ENCODE results near the gene SH3BP1.

The SH3BP1 gene

DNA sequence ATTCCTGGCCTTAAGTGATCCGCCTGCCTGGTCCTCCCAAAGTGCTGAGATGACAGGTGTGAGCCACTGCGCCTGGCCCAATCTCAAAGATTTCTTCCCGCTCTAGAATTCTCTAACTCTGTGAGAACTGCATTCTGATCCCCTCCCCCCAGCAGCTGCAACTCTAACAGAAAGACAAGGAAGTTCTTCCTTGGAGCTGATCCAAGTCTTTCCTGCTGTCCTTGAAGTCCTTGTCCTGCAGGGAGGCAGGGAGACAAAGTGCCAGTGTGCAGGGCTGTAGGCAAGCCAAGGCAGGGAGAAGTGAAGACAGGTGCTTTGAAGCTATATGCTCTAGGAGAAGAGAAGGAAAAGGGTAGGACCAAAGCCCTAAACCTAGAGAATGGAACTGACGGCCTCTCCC, 40.3 kb upstream of the SH3BP1 start:
- TF ChIP-seq FOXM1 (IDR thresholded peaks at IDR 0.05; ENCODE audit: borderline replicate concordance, low read depth) (no peak), EGR1 (IDR thresholded peaks at IDR 0.05) (no peak), TEAD4 (IDR thresholded peaks at IDR 0.05) (no peak), ZBTB7A (IDR thresholded peaks at IDR 0.05; ENCODE audit: low read depth) (no peak), RAD21 (IDR thresholded peaks at IDR 0.05; ENCODE audit: low read depth) (no peak), CEBPB (IDR thresholded peaks at IDR 0.05) (no peak), YY1 (IDR thresholded peaks at IDR 0.05; ENCODE audit: low read depth) (no peak)

DNA sequence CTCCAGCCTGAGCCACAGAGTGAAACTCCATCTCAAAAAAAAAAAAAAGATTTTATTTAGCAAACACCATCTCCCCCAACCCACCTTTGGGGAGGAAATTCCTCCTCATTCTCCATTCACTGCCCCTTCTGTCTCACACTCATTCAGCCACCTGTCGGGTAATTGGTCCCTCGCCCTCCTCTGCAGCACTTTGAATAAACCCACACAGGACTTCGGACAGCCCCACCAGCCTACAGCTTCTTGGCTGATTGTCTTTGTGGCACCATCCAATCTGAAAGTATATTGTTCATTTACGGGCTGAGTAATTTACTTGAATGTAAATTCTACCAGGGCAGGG, 38.3 kb upstream of the SH3BP1 start:
- no peak for TF ChIP-seq TAF1 (IDR thresholded peaks at IDR 0.05; ENCODE audit: low read depth)

DNA sequence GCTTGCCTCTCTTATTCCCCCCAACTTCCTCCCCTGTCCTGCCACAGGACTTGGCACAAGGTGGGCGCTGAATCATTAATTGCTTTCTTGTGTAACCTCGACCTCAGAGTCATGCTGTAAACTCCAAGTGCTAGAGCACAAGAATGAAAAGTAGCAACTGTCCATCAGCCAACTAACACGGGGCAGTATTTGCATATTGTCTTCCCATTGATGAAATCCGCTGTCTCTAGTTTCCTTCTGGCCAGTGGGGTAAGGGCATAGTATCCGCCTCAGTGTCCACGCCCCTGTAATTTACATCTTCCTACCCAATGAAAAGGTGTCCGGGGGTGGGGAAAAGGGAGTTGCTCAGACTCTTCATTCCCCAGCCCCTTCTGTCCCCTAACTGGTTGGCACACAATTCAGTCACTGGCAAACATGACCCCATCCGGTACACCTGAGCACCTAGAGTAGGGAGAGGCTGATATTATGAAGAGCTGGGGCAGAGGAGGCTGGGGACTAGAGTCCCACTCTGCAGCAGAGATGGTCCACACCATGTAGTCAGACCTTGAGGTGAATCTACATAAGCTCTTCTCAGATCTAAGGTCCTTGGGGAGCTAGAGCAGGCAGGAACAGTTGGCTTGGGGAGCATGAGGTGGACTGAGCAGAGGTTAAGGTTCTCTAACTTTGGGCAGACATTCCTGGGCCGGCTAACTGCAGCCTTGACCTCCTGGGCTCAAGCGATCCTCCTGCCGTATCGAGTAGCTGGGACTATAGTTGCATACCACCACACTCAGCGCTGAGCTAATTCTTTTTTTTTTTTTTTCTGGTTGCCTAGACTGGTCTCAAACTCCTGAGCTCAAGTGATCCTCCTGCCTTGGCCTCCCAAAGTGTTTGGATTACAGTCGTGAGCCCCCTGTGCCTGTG, 37.7 kb upstream of the SH3BP1 start:
- TF ChIP-seq YY1 (IDR thresholded peaks at IDR 0.05; ENCODE audit: low read depth), result peak; percentile 35; the same call in 1 of the 2 replicates
- peak; percentile 63; the same call in 1 of the 2 replicates for TF ChIP-seq CEBPB (IDR thresholded peaks at IDR 0.05)
- TF ChIP-seq TCF12 (IDR thresholded peaks at IDR 0.05; ENCODE audit: low read depth), result no peak
- TF ChIP-seq, protein P1, sequence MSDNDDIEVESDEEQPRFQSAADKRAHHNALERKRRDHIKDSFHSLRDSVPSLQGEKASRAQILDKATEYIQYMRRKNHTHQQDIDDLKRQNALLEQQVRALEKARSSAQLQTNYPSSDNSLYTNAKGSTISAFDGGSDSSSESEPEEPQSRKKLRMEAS (IDR thresholded peaks at IDR 0.05), result no peak; the same call in 1 of the 2 replicates
- TF ChIP-seq EGR1 (IDR thresholded peaks at IDR 0.05), result no peak
- TF ChIP-seq FOXM1 (IDR thresholded peaks at IDR 0.05; ENCODE audit: borderline replicate concordance, low read depth), result no peak
- TF ChIP-seq TAF1 (IDR thresholded peaks at IDR 0.05; ENCODE audit: low read depth), result peak; percentile 55; the same call in 1 of the 2 replicates
- TF ChIP-seq NFIC (IDR thresholded peaks at IDR 0.05), result peak; percentile 45; the same call in 1 of the 2 replicates
- TF ChIP-seq RAD21 (IDR thresholded peaks at IDR 0.05; ENCODE audit: low read depth), result no peak
- TF ChIP-seq, protein P2, sequence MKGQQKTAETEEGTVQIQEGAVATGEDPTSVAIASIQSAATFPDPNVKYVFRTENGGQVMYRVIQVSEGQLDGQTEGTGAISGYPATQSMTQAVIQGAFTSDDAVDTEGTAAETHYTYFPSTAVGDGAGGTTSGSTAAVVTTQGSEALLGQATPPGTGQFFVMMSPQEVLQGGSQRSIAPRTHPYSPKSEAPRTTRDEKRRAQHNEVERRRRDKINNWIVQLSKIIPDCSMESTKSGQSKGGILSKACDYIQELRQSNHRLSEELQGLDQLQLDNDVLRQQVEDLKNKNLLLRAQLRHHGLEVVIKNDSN (IDR thresholded peaks at IDR 0.05), result no peak
- TF ChIP-seq ZBTB7A (IDR thresholded peaks at IDR 0.05; ENCODE audit: low read depth), result 0 out of 2 replicates have a peak, but pooled peaks have one; percentile 16

DNA sequence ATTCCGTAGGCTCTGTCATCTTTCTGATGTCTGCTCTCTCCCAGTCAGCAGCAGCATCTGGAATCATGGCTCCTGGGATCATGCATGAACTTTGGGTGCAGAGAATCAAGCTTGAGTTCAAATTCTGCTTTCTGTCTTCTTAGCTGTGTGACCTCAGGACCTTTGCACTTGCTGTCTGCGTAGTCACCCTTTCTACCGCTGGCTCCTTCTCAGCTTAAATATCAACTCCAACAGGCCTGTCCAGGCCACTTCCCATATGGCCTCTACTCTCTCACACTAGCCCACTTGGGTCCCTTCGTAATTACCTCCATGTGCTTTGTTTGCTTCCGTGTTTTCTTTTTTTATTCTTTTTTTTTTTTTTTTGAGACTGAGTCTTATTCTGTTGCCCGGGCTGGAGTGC, 35.4 kb upstream of the SH3BP1 start:
- TF ChIP-seq EP300 (IDR thresholded peaks at IDR 0.05; ENCODE audit: borderline replicate concordance) (no peak), CEBPB (IDR thresholded peaks at IDR 0.05) (no peak), RAD21 (IDR thresholded peaks at IDR 0.05; ENCODE audit: low read depth) (no peak), TCF12 (IDR thresholded peaks at IDR 0.05; ENCODE audit: low read depth) (no peak)
- TF ChIP-seq, protein P3, sequence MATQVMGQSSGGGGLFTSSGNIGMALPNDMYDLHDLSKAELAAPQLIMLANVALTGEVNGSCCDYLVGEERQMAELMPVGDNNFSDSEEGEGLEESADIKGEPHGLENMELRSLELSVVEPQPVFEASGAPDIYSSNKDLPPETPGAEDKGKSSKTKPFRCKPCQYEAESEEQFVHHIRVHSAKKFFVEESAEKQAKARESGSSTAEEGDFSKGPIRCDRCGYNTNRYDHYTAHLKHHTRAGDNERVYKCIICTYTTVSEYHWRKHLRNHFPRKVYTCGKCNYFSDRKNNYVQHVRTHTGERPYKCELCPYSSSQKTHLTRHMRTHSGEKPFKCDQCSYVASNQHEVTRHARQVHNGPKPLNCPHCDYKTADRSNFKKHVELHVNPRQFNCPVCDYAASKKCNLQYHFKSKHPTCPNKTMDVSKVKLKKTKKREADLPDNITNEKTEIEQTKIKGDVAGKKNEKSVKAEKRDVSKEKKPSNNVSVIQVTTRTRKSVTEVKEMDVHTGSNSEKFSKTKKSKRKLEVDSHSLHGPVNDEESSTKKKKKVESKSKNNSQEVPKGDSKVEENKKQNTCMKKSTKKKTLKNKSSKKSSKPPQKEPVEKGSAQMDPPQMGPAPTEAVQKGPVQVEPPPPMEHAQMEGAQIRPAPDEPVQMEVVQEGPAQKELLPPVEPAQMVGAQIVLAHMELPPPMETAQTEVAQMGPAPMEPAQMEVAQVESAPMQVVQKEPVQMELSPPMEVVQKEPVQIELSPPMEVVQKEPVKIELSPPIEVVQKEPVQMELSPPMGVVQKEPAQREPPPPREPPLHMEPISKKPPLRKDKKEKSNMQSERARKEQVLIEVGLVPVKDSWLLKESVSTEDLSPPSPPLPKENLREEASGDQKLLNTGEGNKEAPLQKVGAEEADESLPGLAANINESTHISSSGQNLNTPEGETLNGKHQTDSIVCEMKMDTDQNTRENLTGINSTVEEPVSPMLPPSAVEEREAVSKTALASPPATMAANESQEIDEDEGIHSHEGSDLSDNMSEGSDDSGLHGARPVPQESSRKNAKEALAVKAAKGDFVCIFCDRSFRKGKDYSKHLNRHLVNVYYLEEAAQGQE (IDR thresholded peaks at IDR 0.05; ENCODE audit: low read depth), result no peak
- TF ChIP-seq, protein P1 (IDR thresholded peaks at IDR 0.05), result no peak

DNA sequence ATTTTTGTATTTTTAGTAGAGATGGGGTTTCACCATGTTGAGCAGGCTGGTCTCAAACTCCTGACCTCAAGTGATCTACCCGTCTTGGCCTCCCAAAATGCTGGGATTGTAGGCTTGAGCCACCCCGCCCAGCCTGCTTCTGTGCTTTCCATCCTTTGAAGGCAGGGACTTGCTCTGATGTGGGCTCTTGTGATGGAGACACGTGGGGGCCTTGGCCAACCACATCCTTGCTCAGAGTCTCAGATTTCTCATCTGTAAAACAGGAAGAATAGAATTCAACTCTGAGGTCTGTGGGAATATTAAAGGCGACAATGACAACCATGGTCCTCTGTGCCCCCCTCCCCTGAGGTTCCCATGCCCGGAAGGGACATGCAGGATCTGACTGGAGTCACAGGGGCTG, 34.6 kb upstream of the SH3BP1 start:
- no peak for TF ChIP-seq EP300 (IDR thresholded peaks at IDR 0.05; ENCODE audit: borderline replicate concordance)
- TF ChIP-seq, protein P1 (IDR thresholded peaks at IDR 0.05), result no peak
- no peak for TF ChIP-seq CEBPB (IDR thresholded peaks at IDR 0.05)

DNA sequence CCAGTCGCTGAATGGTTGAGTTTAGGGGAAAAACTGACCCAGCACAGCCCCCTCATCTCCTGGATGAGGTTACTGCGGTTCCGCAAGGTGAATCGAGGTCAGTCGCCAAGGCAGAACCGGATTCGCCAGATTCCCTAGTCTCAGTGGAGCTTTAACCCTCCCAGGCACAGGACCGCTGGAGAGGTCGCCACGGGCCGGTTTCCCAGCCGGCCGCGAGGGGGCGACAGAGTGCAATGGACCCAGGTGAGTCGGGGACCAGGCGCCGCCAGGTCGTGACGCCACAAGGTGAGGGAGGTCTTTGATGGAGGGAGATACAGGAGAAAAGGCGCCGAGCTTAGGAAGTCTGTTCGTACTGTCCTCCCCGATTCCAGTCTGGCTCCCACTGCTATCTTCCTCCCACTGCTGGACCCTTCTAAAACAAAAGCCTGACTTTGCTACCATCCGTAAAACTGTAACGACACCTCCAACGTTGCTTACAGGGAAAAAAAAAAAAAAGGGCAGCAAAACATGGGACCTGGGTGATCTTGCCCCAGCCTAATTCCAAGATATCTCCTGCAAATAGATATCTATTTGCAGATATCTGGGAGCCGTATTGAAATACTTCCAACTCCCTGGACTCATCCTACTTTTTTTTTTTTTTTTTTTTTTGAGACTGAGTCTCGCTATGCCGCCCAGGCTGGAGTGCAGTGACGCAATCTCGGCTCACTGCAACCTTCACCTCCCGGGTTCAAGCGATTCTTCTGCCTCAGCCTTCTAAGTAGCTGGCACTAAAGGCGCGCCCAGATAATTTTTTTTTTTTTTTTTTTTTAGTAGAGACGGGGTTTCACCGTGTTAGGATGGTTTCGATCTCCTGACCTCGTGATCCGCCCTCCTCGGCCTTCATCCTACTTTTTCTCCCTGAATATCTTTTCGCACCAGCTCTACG, 32.2 kb upstream of the SH3BP1 start:
- TF ChIP-seq TCF12 (IDR thresholded peaks at IDR 0.05; ENCODE audit: low read depth), result peak; percentile 85
- TF ChIP-seq, protein P2 (IDR thresholded peaks at IDR 0.05), result 0 out of 2 replicates have a peak, but pooled peaks have one; percentile 5
- peak; percentile 78 for TF ChIP-seq YY1 (IDR thresholded peaks at IDR 0.05; ENCODE audit: low read depth)
- no peak for TF ChIP-seq ZBTB7A (IDR thresholded peaks at IDR 0.05; ENCODE audit: low read depth)
- peak; percentile 71 for TF ChIP-seq RAD21 (IDR thresholded peaks at IDR 0.05; ENCODE audit: low read depth)
- peak; percentile 24; the same call in 1 of the 2 replicates for TF ChIP-seq TAF1 (IDR thresholded peaks at IDR 0.05; ENCODE audit: low read depth)
- TF ChIP-seq NFIC (IDR thresholded peaks at IDR 0.05), result peak; percentile 43
- peak; percentile 71 for TF ChIP-seq CEBPB (IDR thresholded peaks at IDR 0.05)
- TF ChIP-seq EGR1 (IDR thresholded peaks at IDR 0.05), result no peak
- TF ChIP-seq, protein P1 (IDR thresholded peaks at IDR 0.05), result no peak; the same call in 1 of the 2 replicates
- TF ChIP-seq FOXM1 (IDR thresholded peaks at IDR 0.05; ENCODE audit: borderline replicate concordance, low read depth), result peak; percentile 43; the same call in 1 of the 2 replicates
- peak; percentile 63; the same call in 1 of the 2 replicates for TF ChIP-seq CREB1 (IDR thresholded peaks at IDR 0.05; ENCODE audit: low read depth)
- TF ChIP-seq EP300 (IDR thresholded peaks at IDR 0.05; ENCODE audit: borderline replicate concordance), result peak; percentile 75; the same call in 1 of the 2 replicates
- TF ChIP-seq, protein P3 (IDR thresholded peaks at IDR 0.05; ENCODE audit: low read depth), result no peak
- peak; percentile 89 for TF ChIP-seq TEAD4 (IDR thresholded peaks at IDR 0.05)

All from Ishikawa (cell line).